HG02970 (cell line): Measurements from ENCODE around the gene CCNL1.
"Not testable (repeated sequence)": the region's sequence is repeated elsewhere in the genome, so short reads cannot be mapped to it uniquely, and the experiment has no call there.

ENCODE experiments used
- ATAC-seq: cut with Tn5 transposase; IDR thresholded peaks from one replicate; pipeline ENCODE4 v1.9.1; 2021; ENCODE audit warnings: mild to moderate bottlenecking, moderate library complexity, moderate number of reproducible peaks; ENCODE audit not compliant: unreplicated experiment, low FRiP score

The CCNL1 gene

DNA sequence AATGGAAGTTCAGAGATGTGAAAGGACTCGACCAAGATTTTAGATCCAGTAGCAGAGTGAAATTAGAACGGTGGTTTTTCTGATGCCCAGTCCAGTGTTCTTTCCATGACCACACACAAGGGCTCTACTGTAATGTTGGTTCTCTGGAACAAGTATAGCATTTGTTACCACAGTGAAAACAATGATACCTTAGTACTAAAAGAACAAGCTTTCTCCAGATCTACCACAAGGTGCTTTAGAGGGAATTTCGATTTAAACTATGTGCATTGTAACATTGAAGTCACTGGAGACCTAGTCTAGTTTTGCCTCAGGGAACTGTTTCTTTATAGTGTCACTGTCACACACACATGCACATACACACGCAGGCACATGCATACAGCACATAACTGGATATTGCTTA, 12.8 kb upstream of the CCNL1 start:
- ATAC-seq: no peak

DNA sequence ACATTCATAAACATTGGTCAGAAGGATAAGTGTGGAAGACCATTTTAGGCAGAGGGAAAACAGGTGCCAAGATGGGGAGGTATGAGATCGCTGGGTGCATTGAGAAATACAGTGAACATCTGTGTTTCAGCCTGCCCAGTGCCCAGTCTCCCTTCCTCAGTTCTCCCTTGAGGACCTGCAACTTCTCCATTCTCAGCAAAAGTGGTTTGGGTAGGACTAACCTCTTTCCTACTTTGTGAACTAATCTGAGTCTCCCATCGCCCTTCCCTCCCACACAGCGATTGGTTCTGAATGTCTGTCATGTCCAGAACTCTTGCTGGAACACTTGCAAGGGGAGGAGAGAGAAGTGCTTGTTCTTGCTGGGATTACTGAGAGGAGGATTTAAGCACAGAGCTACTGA, 10.9 kb upstream of the CCNL1 start:
- no peak for ATAC-seq

DNA sequence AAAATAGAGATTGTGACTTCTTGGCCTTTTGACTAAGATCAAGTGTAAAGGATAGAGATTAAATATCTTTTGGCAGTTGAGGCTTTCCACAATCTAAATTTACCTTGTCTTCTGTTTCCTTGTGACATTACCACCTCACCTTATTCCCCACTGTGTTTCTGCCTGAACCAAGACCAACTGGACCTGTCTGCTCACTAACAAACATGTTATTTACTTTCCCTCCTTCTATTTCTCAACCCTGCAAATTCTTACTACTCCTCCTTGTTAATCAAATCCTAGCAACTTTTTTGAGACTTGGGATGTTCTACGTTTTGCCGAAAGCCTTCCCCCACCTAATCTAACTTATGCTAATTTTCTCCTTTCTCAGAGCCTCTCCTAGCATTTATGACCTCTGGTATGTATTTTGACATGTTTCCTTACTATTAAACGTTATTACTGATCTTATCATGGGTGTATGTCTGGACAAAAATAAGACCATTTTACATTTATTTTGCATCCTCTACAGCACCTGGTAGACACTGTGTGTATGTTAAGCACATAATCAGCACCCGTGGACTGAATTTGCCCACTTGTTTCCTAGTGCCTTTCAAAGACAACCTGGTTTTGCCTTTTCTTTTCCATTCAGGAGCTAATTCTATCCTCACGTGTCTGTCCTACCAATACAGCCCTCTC, 7.6 kb upstream of the CCNL1 start:
- no peak for ATAC-seq

DNA sequence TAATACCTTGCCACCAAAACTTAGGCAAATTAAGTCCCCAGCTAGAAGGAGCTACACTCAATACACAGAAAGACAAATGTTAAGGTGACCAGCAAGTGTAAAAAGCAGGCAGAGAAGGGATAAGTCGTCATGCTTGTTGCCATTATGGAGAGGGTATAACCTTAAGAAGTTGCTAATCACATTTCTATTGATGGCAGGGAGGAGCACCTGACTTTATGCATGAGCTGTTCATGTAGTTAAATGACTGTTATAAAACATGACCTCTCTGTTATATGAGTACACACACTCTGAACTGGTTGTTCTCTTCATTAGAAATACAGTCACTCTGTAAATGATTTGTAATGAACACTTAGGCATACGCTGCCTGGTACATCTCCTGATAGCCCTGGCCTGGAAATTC, 6.6 kb upstream of the CCNL1 start:
- ATAC-seq: peak; percentile 58

DNA sequence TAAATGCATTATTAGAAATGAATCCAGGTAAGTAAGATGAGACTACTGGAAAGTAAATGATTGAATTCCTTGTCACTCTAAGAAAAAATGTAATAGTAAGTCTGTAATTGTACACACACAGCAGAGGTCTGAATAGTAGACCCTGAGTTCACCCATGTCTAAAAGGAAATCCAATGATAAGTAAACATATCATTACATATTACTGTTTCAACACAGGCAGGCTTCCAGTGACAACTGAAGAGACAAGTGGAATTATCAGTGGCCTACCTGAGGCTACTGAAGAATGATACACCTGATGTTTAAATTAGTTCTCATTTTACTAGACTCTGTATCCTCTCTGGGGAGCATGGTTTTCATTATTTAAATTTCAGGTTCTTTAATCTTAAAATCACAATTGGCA, 6.2 kb upstream of the CCNL1 start:
- ATAC-seq: no peak

DNA sequence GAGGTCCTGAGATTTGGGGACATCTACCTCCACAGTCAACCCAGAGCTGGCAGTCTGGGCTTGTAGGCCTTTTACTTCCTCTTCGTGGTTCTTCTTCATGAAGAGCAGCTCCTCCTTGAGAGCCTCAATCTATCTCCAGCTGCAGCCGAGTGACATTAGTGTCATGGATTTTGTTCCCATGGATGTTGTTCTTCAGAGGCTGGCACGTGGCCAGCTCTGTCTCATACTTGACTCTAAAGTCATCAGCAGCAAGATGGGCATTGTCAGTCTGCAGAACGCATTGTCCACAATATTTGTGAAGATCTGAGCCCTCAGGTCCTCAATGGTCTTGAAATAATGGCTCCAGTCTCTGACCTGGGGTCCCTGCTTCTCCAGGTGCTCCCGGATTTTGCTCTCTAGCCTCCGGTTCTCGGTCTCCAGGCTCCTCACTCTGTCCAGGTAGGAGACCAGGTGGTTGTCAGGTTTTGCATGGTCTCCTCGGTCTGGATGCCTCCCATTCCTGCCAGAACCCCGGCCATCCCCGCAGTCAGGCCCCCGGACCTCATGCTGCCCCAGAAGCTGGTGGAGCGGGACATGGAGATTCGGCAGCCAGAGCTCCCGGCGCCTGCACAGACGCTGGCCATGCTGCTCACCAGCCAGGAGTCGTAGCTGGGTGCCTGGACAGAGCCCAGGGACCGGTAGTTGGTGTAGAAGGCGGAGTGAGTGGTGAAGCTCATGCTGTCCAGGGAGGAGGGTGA, 3.4 kb upstream of the CCNL1 start:
- no peak for ATAC-seq

DNA sequence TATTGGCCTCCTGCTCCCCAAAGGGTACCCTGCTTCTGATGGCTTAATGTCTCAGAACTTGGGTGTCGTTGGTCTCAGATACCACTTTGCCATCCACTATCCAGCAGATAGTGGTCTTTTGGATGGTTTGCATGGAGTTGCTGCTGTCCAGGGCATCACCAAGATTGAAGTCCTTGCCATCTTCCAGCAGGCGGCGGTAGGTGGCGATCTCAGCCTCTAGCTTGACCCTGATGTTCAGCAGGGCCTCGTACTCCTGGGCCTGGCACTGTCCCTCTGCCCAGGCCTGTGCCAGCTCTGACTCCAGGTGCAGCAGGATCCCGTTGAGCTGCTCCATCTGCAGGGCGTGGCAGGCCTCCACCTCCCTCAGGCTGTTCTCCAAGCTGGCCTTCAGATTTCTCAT, 2.7 kb upstream of the CCNL1 start:
- not testable (repeated sequence) for ATAC-seq

DNA sequence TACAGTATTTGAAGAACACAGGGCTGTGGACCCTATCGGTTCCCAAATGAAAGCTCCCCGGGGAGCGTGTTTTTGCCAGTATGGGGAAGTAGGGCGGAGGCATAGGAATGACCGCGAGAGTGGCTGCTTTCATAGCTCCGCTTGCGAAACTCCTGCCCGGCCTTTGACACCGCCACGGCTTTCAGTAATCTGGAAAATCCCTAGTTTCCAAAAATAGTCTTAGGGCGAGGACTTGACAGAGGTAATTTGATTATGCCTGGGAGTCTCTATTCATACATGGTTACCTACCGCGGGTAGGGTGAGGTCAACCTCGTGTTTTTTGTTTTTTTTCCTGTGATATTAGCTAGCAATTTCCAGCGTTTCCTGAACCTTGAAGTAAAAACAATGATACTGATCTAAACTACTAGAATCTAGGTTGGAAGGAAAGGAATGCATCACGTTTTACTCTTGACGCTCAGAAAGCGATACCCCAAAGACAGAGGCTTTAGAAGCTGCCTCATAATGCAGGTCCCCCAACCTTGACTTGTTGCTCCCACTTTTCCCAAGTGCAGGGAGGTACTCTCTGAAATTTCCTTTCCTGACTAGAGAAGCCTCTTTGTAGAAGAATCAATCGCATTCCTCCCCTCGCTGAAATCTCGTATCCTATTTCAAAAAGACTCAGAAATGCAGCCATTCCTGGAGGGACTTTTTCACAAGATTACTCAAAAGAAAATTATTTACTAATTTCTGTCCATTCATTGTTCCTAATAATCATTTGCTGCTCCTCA, 894 bp upstream of the CCNL1 start:
- peak; percentile 32 for ATAC-seq

DNA sequence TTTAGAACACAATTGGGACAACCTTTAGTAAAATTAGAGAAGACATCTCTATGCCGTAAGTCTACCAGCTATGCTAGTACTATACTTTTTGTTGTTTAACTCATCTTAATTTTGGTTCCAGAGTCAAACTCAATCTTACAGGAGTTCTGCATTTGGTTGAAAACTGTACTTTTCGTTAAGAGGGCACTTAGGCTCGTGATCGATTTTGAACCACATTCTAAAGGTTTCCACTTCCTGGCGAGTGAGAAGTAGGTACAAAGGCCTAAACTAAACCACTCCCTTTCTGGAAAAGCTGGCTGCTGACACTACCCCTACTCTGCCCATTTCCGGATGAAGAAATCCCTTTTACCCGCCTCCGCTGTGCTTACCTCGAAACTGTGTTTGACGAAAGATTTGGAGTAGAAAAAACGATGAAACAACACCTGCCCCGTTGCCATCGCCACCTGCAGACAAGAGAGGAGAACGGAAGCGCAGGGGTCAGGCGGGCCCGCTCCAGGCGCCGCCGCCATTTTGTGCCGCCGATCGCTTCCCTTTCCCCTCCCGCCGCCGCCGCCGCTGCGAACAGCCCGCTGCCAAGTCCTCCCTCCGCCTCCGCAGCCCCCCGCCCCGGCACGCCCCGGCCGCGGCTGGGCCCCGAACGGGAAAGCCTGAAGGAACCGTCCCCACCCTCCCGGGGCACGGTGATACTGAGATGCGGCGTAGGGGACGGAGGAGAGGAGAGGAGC, 748 bp downstream of the CCNL1 start:
- peak; percentile 39 for ATAC-seq

DNA sequence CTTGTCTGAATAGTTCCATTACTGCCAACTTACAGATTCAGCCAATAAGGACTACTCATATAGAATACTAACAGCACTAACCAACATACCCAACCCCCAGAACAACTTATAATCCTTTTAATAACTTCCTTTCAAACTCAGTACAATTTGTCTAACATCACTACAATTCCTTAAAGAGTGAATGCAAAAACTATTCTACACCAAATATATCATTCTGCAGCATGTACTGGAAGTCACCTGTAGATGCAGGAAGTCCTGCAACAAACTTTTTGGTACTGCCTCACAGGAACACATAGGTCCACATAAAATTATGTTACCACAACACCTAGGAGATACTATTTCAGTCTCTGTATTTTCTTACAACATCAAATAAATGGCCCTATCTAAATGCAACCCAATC, 2.1 kb downstream of the CCNL1 start:
- no peak for ATAC-seq

DNA sequence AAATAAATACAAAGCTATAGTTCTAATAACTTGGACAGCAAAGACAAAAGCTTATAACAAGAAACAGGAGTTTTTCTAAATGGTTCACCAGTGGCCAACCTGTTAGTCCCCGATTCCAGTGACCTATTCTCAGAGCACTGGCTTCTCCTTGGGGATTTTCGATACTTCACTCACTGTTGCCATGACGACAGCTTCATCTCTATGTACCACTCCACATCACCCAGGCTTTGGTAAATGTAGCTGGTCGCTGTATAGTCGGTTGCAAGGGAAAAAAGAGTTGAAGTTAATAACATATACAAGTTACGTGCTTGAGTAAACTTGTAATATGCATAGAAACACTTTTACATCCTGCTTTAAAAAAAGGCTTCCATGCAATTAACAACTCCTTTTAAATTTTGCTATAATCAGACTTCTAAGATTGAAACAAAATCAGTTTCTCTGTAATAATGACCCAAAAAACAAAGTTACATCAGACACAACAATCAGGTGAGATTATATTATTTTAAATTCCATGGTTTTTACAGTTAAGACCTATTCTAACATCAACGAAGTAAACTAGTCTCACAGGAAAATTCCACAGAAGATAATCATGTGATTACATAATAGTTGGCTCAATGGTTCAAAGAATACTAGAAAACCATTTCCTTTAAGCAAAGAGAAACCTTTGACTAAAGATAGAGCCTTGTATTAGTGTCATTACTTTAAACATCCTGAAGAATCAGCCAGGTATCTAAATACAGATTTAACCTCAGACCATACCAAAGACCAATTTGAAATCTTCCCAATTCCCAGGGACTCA, 2.9 kb downstream of the CCNL1 start:
- ATAC-seq: no peak

DNA sequence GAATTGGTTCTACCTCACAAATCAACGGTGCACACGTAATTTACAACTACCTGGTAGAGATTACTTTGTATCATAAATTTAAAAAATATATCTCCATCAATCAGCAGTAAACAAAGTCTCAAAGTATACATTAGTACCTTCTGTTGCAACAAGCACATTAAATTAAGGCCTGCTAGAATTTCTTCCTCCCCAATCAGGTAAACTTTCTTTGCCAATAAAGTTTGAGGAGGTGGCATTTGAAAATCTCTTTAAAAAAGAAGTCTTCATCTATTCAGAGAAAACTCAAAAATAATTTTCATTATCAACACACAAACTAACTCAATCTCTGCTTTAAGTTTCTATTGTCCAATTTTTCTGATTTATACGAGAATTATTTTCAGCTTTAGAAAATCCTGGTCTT, 4.4 kb downstream of the CCNL1 start:
- ATAC-seq: no peak

DNA sequence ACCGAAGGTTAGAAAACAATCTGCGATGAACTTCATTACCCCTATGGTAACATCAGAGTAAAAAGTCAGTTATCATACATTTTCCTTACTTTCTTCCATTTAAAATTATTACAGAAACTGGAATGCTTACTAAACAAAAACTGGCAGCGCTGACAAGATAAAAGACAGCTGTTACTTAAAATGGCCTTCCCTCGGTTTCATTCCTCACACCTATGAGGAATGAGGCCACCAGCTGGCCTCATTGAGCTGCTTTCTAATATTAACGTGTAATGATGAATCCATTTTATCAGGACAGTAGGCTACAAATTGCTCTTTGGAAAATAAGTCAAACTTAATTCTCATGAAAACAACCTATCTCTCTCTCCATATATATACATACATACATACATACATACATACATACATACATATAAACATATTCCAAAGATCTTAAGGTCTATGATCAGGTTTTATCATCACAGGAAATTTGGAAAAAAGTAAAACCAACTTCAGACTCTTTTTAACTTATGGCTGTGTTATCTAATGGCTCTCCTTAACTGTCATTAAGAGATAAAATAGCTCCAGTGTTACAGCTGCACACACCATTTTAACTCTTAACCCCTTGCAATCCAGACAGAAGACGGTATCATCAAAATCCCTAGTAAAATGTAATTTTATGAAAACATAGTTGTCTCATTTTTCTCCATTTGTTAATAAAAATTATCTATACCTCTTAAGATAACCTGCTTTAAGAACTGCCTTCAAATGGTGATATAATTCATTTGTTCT, 5.2 kb downstream of the CCNL1 start:
- no peak for ATAC-seq

DNA sequence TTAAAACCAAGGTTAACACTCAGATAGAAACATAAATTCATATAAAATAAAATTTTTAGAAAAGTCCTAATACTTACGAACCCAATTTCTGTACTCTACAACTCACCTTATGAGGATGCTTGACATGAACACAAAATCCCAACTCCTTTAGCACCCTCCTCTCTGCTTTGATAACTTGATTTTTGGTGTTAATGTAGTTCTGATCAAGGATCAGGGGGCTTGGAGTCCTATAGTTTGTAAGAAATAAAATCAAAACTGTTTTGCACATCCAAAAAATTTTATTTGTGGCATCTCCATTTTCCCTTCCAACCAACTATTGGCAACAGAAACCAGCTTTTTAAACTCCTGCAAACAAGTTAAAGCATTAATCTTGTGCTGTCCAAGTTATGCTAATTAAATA, 7.0 kb downstream of the CCNL1 start:
- no peak for ATAC-seq

DNA sequence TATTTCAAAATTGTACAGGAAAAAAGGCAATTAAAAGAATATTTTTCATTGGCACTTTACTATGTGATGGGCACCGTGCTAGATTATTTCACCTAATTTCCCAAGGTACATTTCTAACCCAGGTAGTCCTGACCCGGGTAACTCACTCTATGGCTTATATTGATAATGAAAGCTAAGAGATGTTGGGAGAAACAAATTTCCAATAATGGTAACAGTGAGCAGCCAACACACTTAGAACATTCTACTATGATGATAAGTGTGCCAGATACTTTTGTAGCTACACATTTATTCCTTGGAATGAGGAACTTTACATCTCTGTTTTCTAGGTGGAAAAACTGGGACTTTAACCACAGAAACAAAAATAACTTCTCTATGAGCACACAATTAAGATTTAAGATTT, 7.5 kb downstream of the CCNL1 start:
- ATAC-seq: no peak

DNA sequence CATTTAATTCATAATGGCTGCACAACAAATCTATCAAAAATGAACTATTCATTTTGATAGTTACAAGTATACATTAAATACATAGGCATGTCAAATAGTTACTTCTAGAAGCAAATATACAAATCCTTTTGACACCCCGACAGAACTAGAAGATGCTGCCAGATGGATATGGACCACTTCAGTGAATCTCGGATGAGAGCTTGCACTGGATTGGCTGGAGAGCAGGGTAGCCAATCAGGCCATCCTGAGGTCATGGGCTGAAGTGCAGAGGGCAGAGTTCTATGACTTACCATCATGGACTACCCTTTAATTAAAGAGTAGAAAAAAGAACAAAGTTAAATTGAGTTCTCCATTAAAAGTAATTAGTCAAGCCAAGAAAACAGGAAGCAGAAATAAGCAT, 8.3 kb downstream of the CCNL1 start:
- no peak for ATAC-seq

DNA sequence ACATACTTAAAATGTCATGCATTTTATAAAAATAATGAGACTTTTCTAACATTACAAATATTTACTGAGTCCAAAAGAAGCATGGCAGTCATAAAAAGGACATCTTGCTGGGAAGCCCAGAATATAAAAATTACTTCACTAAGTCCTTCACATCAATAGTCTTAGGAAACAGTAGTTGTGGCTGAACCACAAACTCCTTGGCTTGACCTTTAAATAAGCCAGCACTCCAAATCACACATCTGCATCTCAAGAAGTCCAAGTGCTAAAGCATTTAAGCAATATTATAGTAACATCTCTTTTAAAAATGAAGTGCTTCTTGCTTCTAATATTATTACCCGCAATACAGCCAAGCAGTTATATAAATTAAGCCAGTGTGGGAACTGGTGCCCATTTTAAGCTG, 8.8 kb downstream of the CCNL1 start:
- no peak for ATAC-seq

DNA sequence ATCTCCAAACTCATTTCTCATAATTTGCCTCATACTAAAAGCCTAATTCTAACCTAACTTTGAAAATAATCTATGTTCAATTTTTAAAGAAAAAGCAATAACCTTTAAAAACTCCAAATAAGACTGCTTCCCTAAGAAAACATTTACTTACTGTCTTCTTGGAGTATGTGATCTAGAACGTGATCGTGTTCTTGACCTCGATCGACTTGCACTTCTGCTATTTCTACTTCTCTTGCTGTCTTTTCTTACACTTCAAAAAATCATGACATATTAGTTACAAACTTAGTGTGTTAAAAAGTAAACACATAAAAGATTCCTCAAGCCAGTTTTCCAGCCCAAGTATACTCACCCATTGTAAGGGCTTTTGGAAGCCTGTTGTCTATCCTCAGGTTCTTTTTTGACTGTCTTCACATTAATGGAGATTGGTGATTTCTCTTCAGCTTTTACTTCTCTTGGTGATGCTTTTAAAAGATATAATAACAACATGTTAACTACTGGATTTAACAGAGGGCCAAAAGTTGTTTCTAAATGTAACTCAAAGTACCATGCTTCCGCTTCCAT, 10.7 kb downstream of the CCNL1 start:
- ATAC-seq: no peak

DNA sequence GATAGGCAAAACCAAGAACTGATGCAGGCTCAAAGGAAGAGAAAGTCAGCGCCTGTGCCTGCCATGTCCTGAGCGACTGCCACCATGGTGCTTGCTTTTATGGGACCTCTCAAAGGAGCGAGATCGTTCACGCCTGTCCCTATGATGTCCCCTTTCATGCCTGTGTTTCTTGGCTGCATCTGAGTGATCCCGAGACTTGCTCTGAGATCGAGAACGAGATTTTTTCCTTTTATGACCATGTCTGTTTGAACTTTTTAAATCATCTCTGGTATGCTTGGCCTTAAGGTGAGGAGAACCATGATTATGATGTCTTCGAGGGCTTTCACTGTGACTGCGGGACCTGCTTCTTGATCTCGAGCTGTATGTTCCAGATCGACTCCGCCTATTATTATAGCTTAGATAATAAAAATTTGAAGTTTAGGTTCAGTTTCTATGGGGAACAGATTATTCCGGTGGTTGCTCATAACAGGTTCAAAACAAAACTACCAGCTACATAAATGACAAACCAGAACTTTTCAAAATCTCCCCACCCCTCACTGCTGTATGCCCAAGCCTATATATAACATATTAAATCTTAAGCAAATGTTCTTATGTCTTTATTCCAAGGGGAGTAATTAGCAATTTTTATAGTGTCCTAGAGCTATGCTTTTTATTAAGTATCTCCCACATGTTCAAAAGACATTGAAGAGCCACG, 11.6 kb downstream of the CCNL1 start:
- ATAC-seq: no peak
